ENCODE results near the gene RBM33. TPM values are rescaled to one million over a fixed set of nuclear protein-coding genes. Genes with fewer than 3 reads are reported as not detected.
A peak's percentile ranks its signal among the peaks of the same experiment; 100 is the strongest.

The RBM33 gene
- total RNA-seq, 1 donor from 2014 or later = 30.8 TPM

DNA sequence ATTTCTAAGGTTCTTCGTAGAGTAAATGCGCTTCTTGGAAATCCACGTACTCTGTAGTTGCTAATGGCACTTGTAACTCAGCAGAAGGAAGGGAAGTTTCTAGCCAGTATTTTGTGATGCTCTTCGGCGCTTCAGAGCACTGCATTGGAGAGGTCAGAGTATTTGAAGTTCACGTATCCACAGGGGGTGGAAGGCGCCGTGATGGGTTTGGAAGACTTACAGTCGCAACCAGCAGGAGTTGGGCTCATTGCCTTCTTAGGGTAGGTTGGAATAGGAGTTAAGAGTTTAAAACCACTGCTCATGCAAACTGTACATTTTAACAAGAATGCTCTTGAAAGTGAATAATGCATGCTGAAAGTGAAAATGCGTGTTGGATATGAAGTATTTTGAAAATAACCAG lies 118.7 kb downstream of the RBM33 start:
- TF ChIP-seq, protein P1, sequence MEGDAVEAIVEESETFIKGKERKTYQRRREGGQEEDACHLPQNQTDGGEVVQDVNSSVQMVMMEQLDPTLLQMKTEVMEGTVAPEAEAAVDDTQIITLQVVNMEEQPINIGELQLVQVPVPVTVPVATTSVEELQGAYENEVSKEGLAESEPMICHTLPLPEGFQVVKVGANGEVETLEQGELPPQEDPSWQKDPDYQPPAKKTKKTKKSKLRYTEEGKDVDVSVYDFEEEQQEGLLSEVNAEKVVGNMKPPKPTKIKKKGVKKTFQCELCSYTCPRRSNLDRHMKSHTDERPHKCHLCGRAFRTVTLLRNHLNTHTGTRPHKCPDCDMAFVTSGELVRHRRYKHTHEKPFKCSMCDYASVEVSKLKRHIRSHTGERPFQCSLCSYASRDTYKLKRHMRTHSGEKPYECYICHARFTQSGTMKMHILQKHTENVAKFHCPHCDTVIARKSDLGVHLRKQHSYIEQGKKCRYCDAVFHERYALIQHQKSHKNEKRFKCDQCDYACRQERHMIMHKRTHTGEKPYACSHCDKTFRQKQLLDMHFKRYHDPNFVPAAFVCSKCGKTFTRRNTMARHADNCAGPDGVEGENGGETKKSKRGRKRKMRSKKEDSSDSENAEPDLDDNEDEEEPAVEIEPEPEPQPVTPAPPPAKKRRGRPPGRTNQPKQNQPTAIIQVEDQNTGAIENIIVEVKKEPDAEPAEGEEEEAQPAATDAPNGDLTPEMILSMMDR (IDR thresholded peaks at IDR 0.05; ENCODE audit: borderline replicate concordance) = no peak
- peak overlapping the region; percentile 69 for H3K27ac ChIP-seq (replicated peaks)
- H3K4me3 ChIP-seq = no peak overlapping the region
- H3K36me3 ChIP-seq = peaks cover 46% of the 10 kb centered on the region
- H3K9me3 ChIP-seq (replicated peaks) = no peaks in the 10 kb centered on the region
- no peak for DNase-seq
- H3K4me1 ChIP-seq = peaks cover 53% of the 10 kb centered on the region
- H3K27me3 ChIP-seq (ENCODE audit: low read depth) = no peaks in the 10 kb centered on the region
- intact Hi-C loops (cut with micrococcal nuclease) = no loop called here

DNA sequence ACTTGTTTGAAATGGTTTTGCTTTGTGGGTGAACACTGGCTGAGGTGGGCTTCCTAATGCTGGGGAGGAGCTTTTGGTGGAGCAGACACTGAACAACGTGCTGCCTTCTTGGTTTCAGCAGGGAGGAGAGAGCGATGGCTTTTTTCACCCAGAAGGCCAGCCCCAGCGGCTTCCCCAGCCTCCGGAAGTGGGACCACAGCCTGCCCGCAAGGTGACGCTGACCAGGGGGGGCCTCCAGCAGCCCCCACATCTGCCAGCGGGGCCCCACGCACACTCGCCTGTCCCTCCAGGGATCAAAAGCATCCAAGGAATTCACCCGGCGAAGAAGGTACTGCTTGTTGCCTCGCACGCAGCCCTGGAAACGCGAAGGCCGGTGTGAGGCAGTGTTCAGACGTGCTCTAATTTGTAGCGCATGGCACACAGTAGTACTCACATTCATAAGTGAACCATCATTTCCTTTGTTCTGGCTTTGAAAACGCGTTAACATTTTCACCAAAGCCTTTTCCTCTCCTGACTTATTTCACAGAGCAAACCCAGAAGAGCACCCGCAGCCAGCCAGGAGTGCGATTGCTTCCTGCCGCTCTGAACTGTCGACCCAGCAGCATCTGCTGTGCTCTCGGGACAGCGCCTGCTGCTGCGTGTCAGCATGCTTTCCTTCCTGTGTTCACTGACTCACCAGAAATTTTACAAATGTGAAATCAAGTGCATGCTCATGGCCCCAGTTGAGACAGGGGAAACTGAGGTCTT lies 119.4 kb downstream of the RBM33 start:
- Histone ChIP-seq H3K36me3 (peaks cover 46% of the 10 kb centered on the region), H3K4me3 (peak overlapping the region; percentile 21), H3K4me1 (peaks cover 53% of the 10 kb centered on the region), H3K27ac (replicated peaks) (peak overlapping the region; percentile 69), H3K27me3 (ENCODE audit: low read depth) (no peaks in the 10 kb centered on the region), H3K9me3 (replicated peaks) (no peaks in the 10 kb centered on the region)
- intact Hi-C loops (cut with micrococcal nuclease) = no loop called here
- TF ChIP-seq, protein P1 (IDR thresholded peaks at IDR 0.05; ENCODE audit: borderline replicate concordance) = no peak
- no peak for DNase-seq

DNA sequence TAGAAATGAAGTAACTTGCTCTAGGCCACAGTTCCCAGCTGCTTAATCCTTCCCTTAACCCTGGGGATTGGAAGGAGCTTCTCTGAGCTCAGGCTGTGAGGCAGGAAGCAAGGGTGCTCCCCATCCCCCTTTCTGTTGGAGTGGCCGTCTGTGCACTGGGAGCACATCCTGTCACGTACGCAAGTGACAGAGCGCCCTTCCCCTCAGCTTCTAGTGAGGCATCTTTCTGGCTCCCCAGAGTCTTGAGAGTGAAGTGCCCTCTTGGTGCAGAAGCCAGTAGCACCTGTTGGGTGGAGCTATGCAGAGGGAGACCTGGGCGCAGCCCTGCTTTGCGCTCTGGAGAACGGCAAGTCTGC lies 120.0 kb downstream of the RBM33 start:
- DNase-seq = no peak
- H3K27ac ChIP-seq (replicated peaks) = peak overlapping the region; percentile 69
- intact Hi-C loops (cut with micrococcal nuclease) = no loop called here

DNA sequence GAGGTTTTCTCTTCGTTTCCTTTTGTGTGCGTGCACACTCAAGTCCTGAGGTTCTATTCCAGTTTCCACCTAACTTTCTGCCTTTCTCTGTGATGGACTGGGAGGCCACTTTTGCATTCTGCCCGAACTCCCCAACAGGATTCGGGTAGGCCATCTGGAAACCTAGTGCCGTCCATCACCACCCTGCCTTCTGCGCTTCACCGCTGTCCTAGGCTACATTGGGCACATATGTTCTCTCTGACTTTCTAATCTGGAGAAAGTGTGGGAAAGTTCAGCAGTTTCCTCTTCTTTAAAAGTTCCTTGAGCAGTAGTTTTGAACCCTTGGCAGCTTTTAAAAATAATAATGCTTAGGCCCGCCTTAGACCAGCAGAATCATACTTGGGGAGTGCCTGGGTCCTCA lies 121.0 kb downstream of the RBM33 start:
- no peak for DNase-seq
- TF ChIP-seq, protein P1 (IDR thresholded peaks at IDR 0.05; ENCODE audit: borderline replicate concordance) = no peak
- intact Hi-C loops (cut with micrococcal nuclease) = no loop called here
- peaks cover 44% of the 10 kb centered on the region for H3K4me1 ChIP-seq
- H3K27me3 ChIP-seq (ENCODE audit: low read depth) = no peaks in the 10 kb centered on the region
- H3K27ac ChIP-seq (replicated peaks) = no peak overlapping the region
- H3K36me3 ChIP-seq = peaks cover 53% of the 10 kb centered on the region
- H3K9me3 ChIP-seq (replicated peaks) = no peaks in the 10 kb centered on the region
- no peak overlapping the region for H3K4me3 ChIP-seq

More for the DNA sequence above, 120.0 kb downstream of the RBM33 start:
- peaks cover 50% of the 10 kb centered on the region for H3K36me3 ChIP-seq
- TF ChIP-seq, protein P1 (IDR thresholded peaks at IDR 0.05; ENCODE audit: borderline replicate concordance) = no peak
- no peaks in the 10 kb centered on the region for H3K27me3 ChIP-seq (ENCODE audit: low read depth)
- H3K4me1 ChIP-seq = peaks cover 53% of the 10 kb centered on the region
- no peaks in the 10 kb centered on the region for H3K9me3 ChIP-seq (replicated peaks)
- H3K4me3 ChIP-seq = peak overlapping the region; percentile 21

DNA sequence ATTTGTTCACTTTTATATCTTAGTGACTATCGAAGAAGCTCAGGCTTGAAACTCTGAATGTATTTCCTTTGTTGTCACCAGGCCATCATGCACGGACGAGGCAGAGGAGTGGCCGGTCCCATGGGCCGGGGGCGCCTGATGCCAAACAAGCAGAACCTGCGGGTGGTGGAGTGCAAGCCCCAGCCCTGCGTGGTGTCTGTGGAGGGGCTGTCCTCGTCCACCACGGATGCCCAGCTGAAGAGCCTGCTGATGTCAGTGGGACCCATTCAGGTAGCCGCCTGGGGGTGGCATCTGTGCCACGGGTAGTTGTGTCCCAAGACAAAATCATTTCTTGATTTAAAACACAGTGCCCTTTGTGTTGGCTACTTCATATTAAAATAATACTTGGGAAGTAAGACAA lies 121.9 kb downstream of the RBM33 start:
- peaks cover 35% of the 10 kb centered on the region for H3K4me1 ChIP-seq
- intact Hi-C loops (cut with micrococcal nuclease) = no loop called here
- no peak for DNase-seq
- peaks cover 60% of the 10 kb centered on the region for H3K36me3 ChIP-seq
- no peaks in the 10 kb centered on the region for H3K27me3 ChIP-seq (ENCODE audit: low read depth)
- TF ChIP-seq, protein P1 (IDR thresholded peaks at IDR 0.05; ENCODE audit: borderline replicate concordance) = no peak
- H3K4me3 ChIP-seq = no peak overlapping the region
- H3K27ac ChIP-seq (replicated peaks) = no peak overlapping the region
- no peaks in the 10 kb centered on the region for H3K9me3 ChIP-seq (replicated peaks)
